Adipocyte (in vitro differentiated cells): ENCODE data around the gene ACTR5.

Source experiments
- DNase-seq: peaks from one replicate; pipeline ENCODE4 v3.0.0-alpha.2; 2015; ENCODE audit warnings: low read depth
- H3K27me3 ChIP-seq: replicated peaks from 2 replicates; pipeline ENCODE4 v1.7.0; 2013; ENCODE audit warnings: mild to moderate bottlenecking, low read length, moderate library complexity; ENCODE audit not compliant: control insufficient read depth, insufficient read depth
- H3K36me3 ChIP-seq: 2 replicates; pipeline ENCODE4 v1.7.0; 2013; ENCODE audit warnings: low read length, mild to moderate bottlenecking, moderate library complexity; ENCODE audit not compliant: control insufficient read depth, insufficient read depth, severe bottlenecking
- H3K4me1 ChIP-seq: 2 replicates; pipeline ENCODE4 v1.7.0; 2013; ENCODE audit warnings: mild to moderate bottlenecking, low read length, moderate library complexity; ENCODE audit not compliant: control insufficient read depth, insufficient read depth
- H3K4me3 ChIP-seq: 2 replicates; pipeline ENCODE4 v1.7.0; 2013; ENCODE audit warnings: mild to moderate bottlenecking, low read length, moderate library complexity
- H3K9ac ChIP-seq: 2 replicates; pipeline ENCODE4 v1.7.0; 2013; ENCODE audit warnings: mild to moderate bottlenecking, low read length, moderate library complexity
- H3K9me3 ChIP-seq: 2 replicates; pipeline ENCODE4 v1.7.0; 2013; ENCODE audit warnings: mild to moderate bottlenecking, low read length, moderate library complexity; ENCODE audit not compliant: control insufficient read depth

The ACTR5 gene

DNA sequence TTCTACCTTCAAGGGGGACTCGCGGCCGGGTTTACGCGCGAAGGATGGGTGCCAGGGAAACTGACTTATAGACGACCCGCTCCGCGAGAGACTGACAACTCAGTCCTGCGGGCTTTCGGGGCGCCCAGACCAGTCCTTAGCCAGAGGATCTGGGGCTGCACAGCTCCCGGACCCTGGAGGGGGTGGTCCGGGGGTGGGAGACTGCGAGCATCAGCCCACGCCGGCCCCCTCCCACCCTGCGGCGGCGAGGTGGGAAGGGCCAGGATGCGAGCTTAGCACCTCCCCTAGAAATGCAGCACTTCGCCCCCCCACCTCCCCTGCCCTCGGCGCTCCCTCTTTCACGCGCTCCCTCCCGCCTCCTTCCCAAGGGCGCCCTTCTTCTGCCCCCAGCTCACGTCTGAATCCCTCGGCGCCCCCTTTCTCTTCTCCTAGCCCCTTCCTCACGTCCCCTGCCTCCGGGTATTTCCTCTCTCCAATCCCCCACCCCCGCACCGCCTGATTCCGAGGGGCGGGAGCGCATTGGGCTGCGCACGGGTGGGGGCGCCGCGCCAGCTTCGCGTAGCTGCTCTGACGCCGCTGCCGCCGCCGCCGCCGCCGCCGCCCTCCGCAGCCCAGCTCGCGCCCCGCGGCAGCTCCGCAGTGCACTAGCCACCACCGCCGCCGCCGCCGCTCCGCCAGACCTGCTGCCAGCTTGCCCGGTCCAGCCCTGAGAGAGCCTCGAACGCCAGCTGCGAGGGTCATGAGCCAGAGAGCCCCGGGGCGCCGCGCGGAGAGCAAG, 24.2 kb upstream of the ACTR5 start, which contains the start of gene SLC32A1:
Gene SLC32A1, plus strand, starts transcription at position 639 of the 778 bp plus-strand sequence. CDS start 239 bp downstream, outside the sequence.
- no peak for DNase-seq
- Histone ChIP-seq H3K9me3 (peaks cover 5% of the 10 kb centered on the region), H3K4me1 (no peaks in the 10 kb centered on the region), H3K36me3 (no peaks in the 10 kb centered on the region), H3K4me3 (no peak within 1 kb of the TSS), H3K9ac (no peak within 1 kb of the TSS), H3K27me3 (peaks cover 93% of the 10 kb centered on the region)

DNA sequence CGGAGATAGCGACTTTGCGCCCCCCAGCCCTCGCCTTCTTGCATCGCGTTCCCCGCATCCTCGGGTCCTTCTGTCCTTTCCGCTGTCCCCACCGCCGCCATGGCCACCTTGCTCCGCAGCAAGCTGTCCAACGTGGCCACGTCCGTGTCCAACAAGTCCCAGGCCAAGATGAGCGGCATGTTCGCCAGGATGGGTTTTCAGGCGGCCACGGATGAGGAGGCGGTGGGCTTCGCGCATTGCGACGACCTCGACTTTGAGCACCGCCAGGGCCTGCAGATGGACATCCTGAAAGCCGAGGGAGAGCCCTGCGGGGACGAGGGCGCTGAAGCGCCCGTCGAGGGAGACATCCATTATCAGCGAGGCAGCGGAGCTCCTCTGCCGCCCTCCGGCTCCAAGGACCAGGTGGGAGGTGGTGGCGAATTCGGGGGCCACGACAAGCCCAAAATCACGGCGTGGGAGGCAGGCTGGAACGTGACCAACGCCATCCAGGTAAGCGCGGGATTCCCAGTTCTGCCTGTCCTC, 23.6 kb upstream of the ACTR5 start:
- no peak overlapping the region for H3K4me3 ChIP-seq
- DNase-seq: no peak

DNA sequence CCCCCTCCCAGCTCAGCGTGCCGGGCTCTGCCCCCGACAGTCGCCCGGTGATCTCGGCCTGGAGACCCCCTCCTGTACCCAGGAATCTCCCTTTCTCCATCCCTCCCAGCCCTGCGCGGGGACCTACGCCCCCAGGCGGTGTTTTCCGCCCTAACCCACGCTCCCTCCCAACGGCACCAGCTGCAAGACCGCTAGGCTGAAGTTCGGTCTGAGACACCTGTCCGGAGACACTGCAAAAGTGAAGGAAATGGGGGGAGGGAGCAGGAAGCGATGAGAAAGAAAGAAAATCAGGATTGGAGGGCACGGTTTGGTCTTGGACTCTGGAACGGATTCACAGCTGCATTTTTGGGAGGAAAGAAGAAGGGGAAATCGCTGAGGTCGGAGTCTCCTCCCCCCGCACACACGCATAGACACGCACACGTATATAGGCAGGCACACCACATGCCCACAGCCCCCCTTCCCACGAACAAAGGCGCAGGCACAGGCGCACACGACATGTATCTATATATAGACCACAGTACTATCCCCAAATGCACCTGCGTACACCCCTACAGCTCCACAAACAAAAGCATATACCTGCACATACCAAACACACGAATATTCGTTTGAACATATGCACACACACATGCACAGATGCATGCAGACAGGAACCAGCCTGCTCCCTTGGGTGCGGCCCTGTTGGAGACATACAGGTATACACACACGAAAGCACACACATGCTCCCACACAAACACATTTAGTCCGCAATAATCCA, 22.9 kb upstream of the ACTR5 start:
- DNase-seq: no peak
- H3K9me3 ChIP-seq: peaks cover 8% of the 10 kb centered on the region
- no peak overlapping the region for H3K4me3 ChIP-seq
- H3K36me3 ChIP-seq: no peaks in the 10 kb centered on the region
- H3K27me3 ChIP-seq: peaks cover 93% of the 10 kb centered on the region
- no peaks in the 10 kb centered on the region for H3K4me1 ChIP-seq
- H3K9ac ChIP-seq: no peak overlapping the region

More for the DNA sequence above, 23.6 kb upstream of the ACTR5 start:
- H3K9me3 ChIP-seq: peaks cover 6% of the 10 kb centered on the region
- no peak overlapping the region for H3K9ac ChIP-seq
- no peaks in the 10 kb centered on the region for H3K4me1 ChIP-seq
- H3K27me3 ChIP-seq: peaks cover 93% of the 10 kb centered on the region
- H3K36me3 ChIP-seq: no peaks in the 10 kb centered on the region

DNA sequence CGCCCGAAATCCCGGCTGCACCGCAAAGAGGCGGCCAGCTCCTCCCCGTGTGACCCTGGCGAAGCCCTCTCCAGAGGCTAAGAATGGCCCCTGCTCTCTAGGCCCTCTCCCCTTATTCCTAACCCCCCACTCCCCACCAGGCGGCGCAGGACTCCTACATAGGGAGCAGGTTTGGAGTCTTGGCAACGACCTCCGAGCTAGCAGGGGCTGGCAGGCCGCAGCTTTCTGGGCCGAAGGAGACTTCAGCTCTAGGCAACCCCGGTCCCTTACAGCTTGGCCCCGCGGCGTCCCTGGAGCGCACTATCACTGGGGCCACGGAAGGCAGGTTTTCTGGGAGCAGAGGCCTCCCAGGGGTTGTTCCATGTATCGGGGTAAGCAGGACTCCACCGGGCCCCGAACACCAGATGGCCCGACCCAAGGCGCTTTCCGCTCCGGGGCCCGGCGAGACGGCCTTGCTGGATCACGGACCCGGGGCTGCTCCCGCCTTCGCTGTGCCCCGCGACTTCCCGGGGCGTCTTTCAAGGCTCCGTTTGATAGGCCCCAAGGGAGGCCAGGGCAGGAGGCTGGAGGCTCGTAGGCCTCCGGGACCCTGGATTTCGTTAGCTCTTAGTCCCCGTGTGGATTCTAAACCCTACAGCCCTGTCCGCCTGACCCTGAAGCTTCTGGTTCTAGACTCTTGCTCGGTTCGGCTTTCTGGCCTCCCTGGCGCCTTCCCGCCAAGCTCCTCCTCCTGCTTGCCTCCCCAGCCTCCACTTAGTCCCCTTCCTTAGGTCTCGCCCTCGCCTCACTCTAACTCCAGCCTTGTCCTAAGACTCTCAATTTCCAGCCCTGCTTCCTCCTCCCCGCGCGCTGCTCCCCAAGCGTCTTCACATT, 22.1 kb upstream of the ACTR5 start:
- H3K9ac ChIP-seq: no peak overlapping the region
- DNase-seq: no peak
- peaks cover 93% of the 10 kb centered on the region for H3K27me3 ChIP-seq
- H3K4me1 ChIP-seq: peaks cover 2% of the 10 kb centered on the region
- H3K4me3 ChIP-seq: no peak overlapping the region
- H3K36me3 ChIP-seq: no peaks in the 10 kb centered on the region
- peaks cover 8% of the 10 kb centered on the region for H3K9me3 ChIP-seq

GRCh38 chr20:38726804-38727606, 21.3 kb upstream of the ACTR5 start:
- H3K36me3 ChIP-seq: no peaks in the 10 kb centered on the region
- DNase-seq: no peak
- peaks cover 92% of the 10 kb centered on the region for H3K27me3 ChIP-seq

GRCh38 chr20:38727607-38728190, 20.6 kb upstream of the ACTR5 start:
- Histone ChIP-seq H3K9me3 (peaks cover 8% of the 10 kb centered on the region), H3K4me1 (peaks cover 5% of the 10 kb centered on the region), H3K4me3 (no peak overlapping the region), H3K27me3 (peaks cover 92% of the 10 kb centered on the region), H3K36me3 (no peaks in the 10 kb centered on the region), H3K9ac (no peak overlapping the region)
- no peak for DNase-seq

More at GRCh38 chr20:38726804-38727606, 21.3 kb upstream of the ACTR5 start:
- no peak overlapping the region for H3K4me3 ChIP-seq
- peaks cover 8% of the 10 kb centered on the region for H3K9me3 ChIP-seq
- peaks cover 5% of the 10 kb centered on the region for H3K4me1 ChIP-seq
- no peak overlapping the region for H3K9ac ChIP-seq

DNA sequence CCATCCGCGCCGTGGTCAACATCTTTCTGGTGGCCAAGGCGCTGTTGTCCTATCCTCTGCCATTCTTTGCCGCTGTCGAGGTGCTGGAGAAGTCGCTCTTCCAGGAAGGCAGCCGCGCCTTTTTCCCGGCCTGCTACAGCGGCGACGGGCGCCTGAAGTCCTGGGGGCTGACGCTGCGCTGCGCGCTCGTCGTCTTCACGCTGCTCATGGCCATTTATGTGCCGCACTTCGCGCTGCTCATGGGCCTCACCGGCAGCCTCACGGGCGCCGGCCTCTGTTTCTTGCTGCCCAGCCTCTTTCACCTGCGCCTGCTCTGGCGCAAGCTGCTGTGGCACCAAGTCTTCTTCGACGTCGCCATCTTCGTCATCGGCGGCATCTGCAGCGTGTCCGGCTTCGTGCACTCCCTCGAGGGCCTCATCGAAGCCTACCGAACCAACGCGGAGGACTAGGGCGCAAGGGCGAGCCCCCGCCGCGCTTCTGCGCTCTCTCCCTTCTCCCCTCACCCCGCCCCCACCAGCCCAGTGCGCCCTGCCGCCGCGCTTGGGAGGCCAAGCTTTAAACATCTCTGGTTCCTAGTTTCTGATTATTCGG, 20.0 kb upstream of the ACTR5 start:
- DNase-seq: no peak
- H3K36me3 ChIP-seq: no peaks in the 10 kb centered on the region
- peaks cover 5% of the 10 kb centered on the region for H3K4me1 ChIP-seq
- H3K27me3 ChIP-seq: peaks cover 92% of the 10 kb centered on the region
- no peak overlapping the region for H3K9ac ChIP-seq
- H3K9me3 ChIP-seq: peaks cover 8% of the 10 kb centered on the region
- H3K4me3 ChIP-seq: no peak overlapping the region

DNA sequence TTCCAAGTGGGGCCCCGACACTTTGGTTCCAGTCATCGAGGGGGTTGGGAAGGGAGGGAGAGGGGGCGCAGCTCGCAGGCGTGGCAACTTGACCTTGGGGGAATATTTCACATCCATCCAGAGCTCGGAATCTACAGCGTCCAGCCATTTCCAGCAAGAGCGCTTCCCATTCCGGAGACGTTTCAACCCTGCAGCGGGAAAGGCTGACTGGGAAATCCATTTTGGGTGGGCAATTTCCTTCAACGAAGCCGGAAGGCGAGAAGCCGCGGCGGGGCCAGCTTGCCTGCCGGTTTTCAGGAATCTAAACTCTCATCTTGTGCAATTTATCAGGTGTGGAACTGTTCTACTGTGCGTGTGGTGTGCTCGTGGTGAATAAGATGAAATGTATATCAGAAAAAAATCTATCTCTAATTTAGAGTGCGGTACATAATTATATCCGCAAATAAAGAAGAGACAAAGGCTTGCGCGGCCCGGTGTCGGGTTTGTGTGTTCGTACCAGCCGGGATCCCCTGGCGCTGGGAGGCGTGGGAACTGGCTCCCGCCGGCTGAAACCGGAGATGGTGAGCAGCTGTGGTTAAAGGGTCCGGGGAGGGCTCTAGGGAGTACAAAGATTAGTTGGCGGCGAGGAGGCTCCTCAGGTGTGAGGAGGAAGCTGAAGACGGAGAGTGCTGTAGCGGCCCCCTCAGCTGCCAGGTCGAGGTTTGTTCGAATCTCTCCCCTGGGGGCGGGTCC, 19.2 kb upstream of the ACTR5 start:
- H3K4me3 ChIP-seq: no peak overlapping the region
- no peak overlapping the region for H3K9ac ChIP-seq
- H3K4me1 ChIP-seq: peaks cover 5% of the 10 kb centered on the region
- H3K36me3 ChIP-seq: no peaks in the 10 kb centered on the region
- peaks cover 92% of the 10 kb centered on the region for H3K27me3 ChIP-seq
- H3K9me3 ChIP-seq: peaks cover 8% of the 10 kb centered on the region
- no peak for DNase-seq

DNA sequence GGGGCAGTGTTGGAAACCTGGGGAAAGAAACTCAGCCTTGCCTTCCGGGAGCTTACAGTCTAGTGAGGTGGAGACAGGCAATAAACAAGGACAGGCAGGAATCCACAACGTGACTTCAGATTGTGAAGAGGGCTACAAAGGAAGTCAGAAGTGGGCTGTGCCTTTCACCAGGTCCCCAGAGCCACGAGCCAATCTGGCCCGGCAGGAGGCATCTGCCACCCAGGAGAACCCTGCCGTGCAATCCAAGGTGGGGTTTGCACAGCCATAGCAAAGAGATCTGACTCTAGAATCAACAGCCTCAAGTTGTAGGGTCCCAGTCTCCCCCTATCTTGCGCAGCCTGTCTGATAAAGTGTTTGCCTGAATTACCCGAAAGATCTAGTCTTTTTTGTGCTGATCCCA, 18.5 kb upstream of the ACTR5 start:
- H3K4me3 ChIP-seq: no peak overlapping the region
- H3K4me1 ChIP-seq: peaks cover 5% of the 10 kb centered on the region
- DNase-seq: no peak
- H3K9ac ChIP-seq: no peak overlapping the region
- peaks cover 8% of the 10 kb centered on the region for H3K9me3 ChIP-seq
- H3K36me3 ChIP-seq: no peaks in the 10 kb centered on the region
- peaks cover 92% of the 10 kb centered on the region for H3K27me3 ChIP-seq
